GM12878 (cell line): Measurements from ENCODE around the gene TGFBR3. TPM values are rescaled to one million over a fixed set of nuclear protein-coding genes. Genes with fewer than 3 reads are reported as not detected.

Experiments
- ATAC-seq: fragments of 200-7000 bp; cut with Tn5 transposase; 3 replicates; pipeline ENCODE4 v1.9.1; 2020; ENCODE audit warnings: mild to moderate bottlenecking, moderate library complexity
- BruUV-seq: library from RNA; stranded (reverse); fragments of 400-500 nt; replicated peaks from 2 replicates; lab custom pipeline; 2021; lab: Mats Ljungman, UMichigan
- CTCF ChIA-PET: fragments of 300-600 bp; sonication (Branson Sonifier 250); formaldehyde crosslinking; extraction: SDS; loops from one replicate; lab custom pipeline; 2021; ENCODE audit warnings: inconsistent platforms; lab: Yijun Ruan, JAX
- POLR2A ChIA-PET: fragments of 350-600 bp; formaldehyde crosslinking; extraction: SDS; loops from one replicate; lab custom pipeline; 2021; ENCODE audit warnings: inconsistent platforms; lab: Charles Lee
- RAD21 ChIA-PET: fragments of 300-600 bp; sonication (Branson Sonifier 250); formaldehyde crosslinking; loops from one replicate; lab custom pipeline; 2023; ENCODE audit warnings: antibody characterized with exemption; ENCODE audit not compliant: unreplicated experiment; lab: Charles Lee
- SMC1A ChIA-PET: fragments of 300-600 bp; sonication (Branson Sonifier 250); formaldehyde crosslinking; loops from one replicate; lab custom pipeline; 2023; ENCODE audit not compliant: unreplicated experiment, uncharacterized antibody; lab: Charles Lee
- DNase-seq: peaks from one replicate; pipeline ENCODE4 v3.0.0-alpha.2; 2011; ENCODE audit warnings: low read depth, low spot score
- FAIRE-seq: peaks from 3 replicates; lab custom pipeline; 2011; peaks lifted over from hg19 to GRCh38; lab: Jason Lieb, UNC
- H2AFZ ChIP-seq: 2 replicates; pipeline ENCODE4 v1.6.0; 2011; ENCODE audit warnings: low read depth, low read length, control low read depth; ENCODE audit not compliant: control insufficient read depth
- H3K27ac ChIP-seq: 2 replicates; pipeline ENCODE4 v1.5.1; 2011; ENCODE audit warnings: control low read depth; ENCODE audit not compliant: control insufficient read depth, insufficient read depth
- H3K27me3 ChIP-seq, 2 experiments: replicated peaks in 1 of 2; 2 replicates each; pipeline versions ENCODE4 v1.6.0 to v1.6.1; 2011; ENCODE audit warnings: low read length in 1 of 2; ENCODE audit not compliant: control insufficient read depth in 2 of 2, insufficient read depth in 2 of 2
- H3K36me3 ChIP-seq, 2 experiments: 2 replicates each; pipeline ENCODE4 v1.5.1; 2011; ENCODE audit warnings: low read length in 1 of 2; ENCODE audit not compliant: control insufficient read depth in 2 of 2, insufficient read depth in 2 of 2
- H3K4me1 ChIP-seq: 2 replicates; pipeline ENCODE4 v1.6.1; 2011; ENCODE audit warnings: mild to moderate bottlenecking, low read length, moderate library complexity, mixed read lengths; ENCODE audit not compliant: control insufficient read depth, insufficient read depth
- H3K4me2 ChIP-seq: 2 replicates; pipeline ENCODE4 v1.6.0; 2011; ENCODE audit warnings: control low read depth; ENCODE audit not compliant: control insufficient read depth, insufficient read depth
- H3K4me3 ChIP-seq: fragments of 200-600 bp; sonication (generic); 2 replicates; pipeline ENCODE4 v1.5.1; 2016
- H3K79me2 ChIP-seq: 2 replicates; pipeline ENCODE4 v1.6.0; 2011; ENCODE audit warnings: low read length; ENCODE audit not compliant: control insufficient read depth, insufficient read depth
- H3K9ac ChIP-seq: 2 replicates; pipeline ENCODE4 v1.8.0; 2011; ENCODE audit warnings: low read length, control low read depth, mixed read lengths; ENCODE audit not compliant: control insufficient read depth, insufficient read depth
- H3K9me3 ChIP-seq: replicated peaks from 3 replicates; pipeline ENCODE4 v1.5.1; 2011; ENCODE audit warnings: mild to moderate bottlenecking, low read length; ENCODE audit not compliant: control insufficient read depth, insufficient read depth
- H4K20me1 ChIP-seq: 2 replicates; pipeline ENCODE4 v1.6.0; 2011; ENCODE audit not compliant: control insufficient read depth, insufficient read depth
- ATF2 ChIP-seq: IDR thresholded peaks from 2 replicates; pipeline ENCODE4 v1.6.1; 2012; ENCODE audit warnings: low read length, inconsistent platforms
- PKNOX1 ChIP-seq: fragments of 450-650 bp; IDR thresholded peaks from 2 replicates; pipeline ENCODE4 v1.6.1; 2016; ENCODE audit warnings: mild to moderate bottlenecking
- WGBS: methylation state at CpG from one replicate; pipeline ENCODE4 v1.1.6; 2016; ENCODE audit warnings: low lambda C conversion rate; ENCODE audit not compliant: insufficient replicate concordance, insufficient coverage; ENCODE audit errors: missing lambda C conversion rate; 5-methylcytosine and 5-hydroxymethylcytosine counted together
- in situ Hi-C: fragments of 300-500 bp; cut with MboI; formaldehyde crosslinking; loops from 9 replicates; pipeline ENCODE4 v1.14.3; 2018; ENCODE audit warnings: mixed read lengths
- intact Hi-C: fragments of 100-400 bp; cut with micrococcal nuclease; formaldehyde crosslinking; loops from one replicate; pipeline ENCODE4 v1.14.2; 2022; ENCODE audit not compliant: unreplicated experiment
- polyA plus RNA-seq, 11 experiments: library from polyadenylated mRNA; depleted of rRNA in 4 of 11; unstranded in 6 of 11; stranded (reverse) in 5 of 11; fragments of >200 nt; fragmentation: Nextera tagmentation in 4 of 11; fragmentation: Illumina TruSeq in 1 of 11; extraction: Ambion mirVana in 4 of 11; extraction: Trizol in 1 of 11; gene quantifications; 1 replicate in 1 of 11; 2 replicates in 10 of 11; pipeline versions ENCODE4 v1.2.1 to v1.2.3, GENCODE V29; 2011 to 2016; ENCODE audit warnings: inconsistent platforms in 2 of 11, missing spikeins in 2 of 11, low read depth in 1 of 11
- total RNA-seq, 4 experiments: library from RNA; depleted of rRNA in 3 of 4; stranded (reverse); fragments of >200 nt in 3 of 4; fragmentation: Illumina TruSeq in 1 of 4; extraction: Trizol in 1 of 4; gene quantifications; 2 replicates each; pipeline versions ENCODE4 v1.2.1 to v1.2.3, GENCODE V29; 2013 to 2021

The TGFBR3 gene
- total and polyA plus RNA-seq, 10 of the 15 experiments (the other 5 are each of a cell fraction or from before 2014, with no cell fraction given) = 2.7 to 16.5 (median 12.6) TPM

- ChIA-PET POLR2A (no interaction called here), CTCF (no interaction called here), RAD21 (no interaction called here), SMC1A (no interaction called here)
- Histone ChIP-seq H3K4me1 (peaks cover 36% of the 10 kb centered on the region), H3K9ac (no peak overlapping the region), H3K27me3 (no peaks in the 10 kb centered on the region), H3K4me3 (no peak overlapping the region), H3K4me2 (peak overlapping the region; percentile 75), H3K79me2 (no peaks in the 10 kb centered on the region), H4K20me1 (no peaks in the 10 kb centered on the region), H3K27ac (peak overlapping the region; percentile 66; the same call in 1 of the 2 replicates), H3K36me3 (no peaks in the 10 kb centered on the region), H2AFZ (no peak overlapping the region), H3K9me3 (no peaks in the 10 kb centered on the region)
- in situ Hi-C loops (no loop called here), intact Hi-C loops (loop anchor here (5.0 kb wide), 1 partner anchor 209 kb away; the partner anchor contains the start of gene CDC7)
- TF ChIP-seq ATF2 (no peak), PKNOX1 (peak; percentile 49; the same call in 1 of the 2 replicates)
- 97% methylated on average over 5 of the region's 5 CpGs for WGBS
- BruUV-seq = TSS peak; percentile 50
- DNase-seq = no peak
- no peak for FAIRE-seq
- ATAC-seq = no peak
Measured at GRCh38 chr1:91711504-91712247, 174.3 kb downstream of the TGFBR3 start.
